ENCODE results near the gene PLA2G4B.

The PLA2G4B gene

DNA sequence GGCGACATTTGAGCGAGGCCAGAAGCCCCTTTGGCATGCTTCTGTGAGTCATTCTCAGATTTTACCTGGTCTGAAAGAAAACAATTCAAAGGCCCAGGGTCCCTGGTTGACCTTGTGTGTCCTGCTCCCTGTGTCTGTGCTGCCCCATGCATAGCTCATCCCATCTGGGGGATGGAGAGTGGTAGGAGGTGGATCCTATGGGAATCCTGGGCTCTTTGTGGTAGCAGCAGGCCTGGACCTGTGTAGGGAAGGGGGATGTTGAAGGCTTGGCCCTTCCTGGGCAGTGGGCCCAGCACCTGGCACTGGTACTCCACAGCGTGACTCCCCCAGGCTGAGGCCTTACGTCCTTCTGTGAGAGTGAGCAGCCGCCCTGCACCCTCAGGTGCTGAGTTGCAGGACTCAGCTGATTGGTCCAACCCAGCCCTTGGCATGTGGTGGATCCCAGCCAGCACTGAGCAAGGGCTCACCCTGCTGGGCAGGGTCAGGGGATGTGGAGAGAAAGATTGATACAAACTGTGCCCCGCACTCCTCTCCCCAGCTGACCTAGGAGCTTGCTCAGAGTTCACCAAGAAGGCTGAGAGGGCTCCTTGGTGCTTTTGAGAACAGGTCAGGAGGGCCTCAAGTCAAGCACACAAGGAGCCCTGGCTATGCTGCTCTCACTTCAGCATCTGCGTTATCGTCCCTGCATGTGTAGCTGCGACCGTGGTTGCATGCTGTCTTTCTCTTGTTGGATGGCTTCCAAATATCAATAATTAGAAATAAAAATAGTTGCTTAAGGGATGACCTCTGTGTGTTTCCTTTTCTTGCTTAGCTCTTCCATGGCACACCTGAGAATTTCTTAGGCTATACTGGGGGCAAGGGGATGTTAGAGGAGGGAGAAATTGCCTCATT lies 32.1 kb upstream of the PLA2G4B start:
- H3K27ac ChIP-seq (ENCODE audit: low read depth, low read length): no peak overlapping the region
- H3K36me3 ChIP-seq (ENCODE audit: control insufficient read depth in 5 of 5, insufficient read depth in 5 of 5, low read length in 5 of 5): peaks cover 2 to 15% (median 5%) of the 10 kb centered on the region in 5 donors
- H3K9me3 ChIP-seq (ENCODE audit: control insufficient read depth in 5 of 5, low read length in 5 of 5): no peaks in the 10 kb centered on the region
- H3K4me3 ChIP-seq (ENCODE audit: low read depth in 1 of 5, low read length in 5 of 5): no peak overlapping the region
- H3K9ac ChIP-seq (ENCODE audit: low read length in 5 of 5): peak overlapping the region in 1 of 5 donors; percentile 25
- no peaks in the 10 kb centered on the region for H3K27me3 ChIP-seq (ENCODE audit: control insufficient read depth in 5 of 5, insufficient read depth in 4 of 5, low read length in 5 of 5)
- peaks cover 0 to 13% (median 0%) of the 10 kb centered on the region in 5 donors for H3K4me1 ChIP-seq (ENCODE audit: control insufficient read depth in 5 of 5, insufficient read depth in 5 of 5, low read length in 5 of 5)

DNA sequence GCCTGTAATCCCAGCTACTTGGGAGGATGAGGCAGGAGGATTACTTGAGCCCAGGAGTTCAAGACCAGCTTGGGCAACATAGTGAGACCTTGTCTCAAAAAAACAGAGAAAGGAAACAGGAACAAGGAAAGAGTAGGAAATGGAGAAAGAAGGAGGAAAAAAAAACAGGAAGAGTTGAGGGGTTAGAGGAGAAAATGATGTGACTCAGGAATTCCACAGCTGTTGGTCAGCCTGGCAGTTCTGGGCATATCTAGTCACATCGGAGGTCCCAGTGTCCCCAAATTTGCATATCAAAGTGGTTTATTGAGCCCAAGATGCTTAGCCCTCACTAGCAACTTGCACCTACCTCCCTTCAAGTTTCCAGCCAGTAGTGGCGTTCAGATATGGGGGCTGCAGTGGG lies 29.5 kb upstream of the PLA2G4B start:
- Histone ChIP-seq H3K4me3 (ENCODE audit: low read depth in 1 of 5, low read length in 5 of 5) (no peak overlapping the region), H3K9ac (ENCODE audit: low read length in 5 of 5) (no peak overlapping the region), H3K27ac (ENCODE audit: low read depth, low read length) (no peak overlapping the region), H3K9me3 (ENCODE audit: control insufficient read depth in 5 of 5, low read length in 5 of 5) (no peaks in the 10 kb centered on the region), H3K4me1 (ENCODE audit: control insufficient read depth in 5 of 5, insufficient read depth in 5 of 5, low read length in 5 of 5) (peaks cover 0 to 13% (median 0%) of the 10 kb centered on the region in 5 donors), H3K36me3 (ENCODE audit: control insufficient read depth in 5 of 5, insufficient read depth in 5 of 5, low read length in 5 of 5) (peaks cover 0 to 31% (median 25%) of the 10 kb centered on the region in 5 donors), H3K27me3 (ENCODE audit: control insufficient read depth in 5 of 5, insufficient read depth in 4 of 5, low read length in 5 of 5) (no peaks in the 10 kb centered on the region)

DNA sequence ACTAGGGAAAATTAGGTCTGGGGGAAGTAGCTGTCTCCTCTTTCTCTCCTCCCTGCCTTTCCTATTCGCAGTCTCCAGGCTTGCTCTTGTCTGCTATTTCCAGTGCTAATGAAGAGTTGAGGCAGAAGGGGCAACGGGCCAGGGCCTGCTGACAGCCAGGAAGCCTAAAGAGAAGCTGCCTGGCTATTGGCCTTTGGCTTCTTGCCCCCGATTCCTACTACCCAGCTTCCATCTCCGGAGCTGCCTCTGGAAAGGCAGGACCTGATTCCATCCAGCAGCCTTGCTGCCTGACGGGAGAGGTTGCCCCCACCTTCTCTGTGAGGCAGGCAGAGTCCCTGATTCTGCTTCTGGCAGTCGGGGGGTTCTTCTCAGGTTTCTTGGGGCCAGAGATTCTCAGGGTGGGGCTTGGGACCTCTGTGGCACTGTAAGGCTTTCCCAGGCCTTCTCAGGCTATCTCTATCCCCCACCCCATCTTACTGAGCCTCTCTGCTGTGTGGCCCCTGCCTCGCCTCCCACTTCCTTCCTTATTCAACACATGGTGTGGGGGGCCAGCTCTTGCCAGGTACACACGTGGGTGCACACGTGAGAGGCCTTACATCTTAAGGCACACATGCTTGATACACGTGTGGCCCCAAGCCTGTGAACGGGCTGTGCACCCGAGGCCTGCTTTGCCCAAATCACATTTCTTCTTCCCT lies 29.0 kb upstream of the PLA2G4B start:
- Histone ChIP-seq H3K4me3 (ENCODE audit: low read depth in 1 of 5, low read length in 5 of 5) (no peak overlapping the region), H3K9me3 (ENCODE audit: control insufficient read depth in 5 of 5, low read length in 5 of 5) (no peaks in the 10 kb centered on the region), H3K36me3 (ENCODE audit: control insufficient read depth in 5 of 5, insufficient read depth in 5 of 5, low read length in 5 of 5) (peaks cover 0 to 33% (median 29%) of the 10 kb centered on the region in 5 donors), H3K4me1 (ENCODE audit: control insufficient read depth in 5 of 5, insufficient read depth in 5 of 5, low read length in 5 of 5) (peaks cover 0 to 13% (median 0%) of the 10 kb centered on the region in 5 donors), H3K27ac (ENCODE audit: low read depth, low read length) (no peak overlapping the region), H3K9ac (ENCODE audit: low read length in 5 of 5) (no peak overlapping the region), H3K27me3 (ENCODE audit: control insufficient read depth in 5 of 5, insufficient read depth in 4 of 5, low read length in 5 of 5) (no peaks in the 10 kb centered on the region)

DNA sequence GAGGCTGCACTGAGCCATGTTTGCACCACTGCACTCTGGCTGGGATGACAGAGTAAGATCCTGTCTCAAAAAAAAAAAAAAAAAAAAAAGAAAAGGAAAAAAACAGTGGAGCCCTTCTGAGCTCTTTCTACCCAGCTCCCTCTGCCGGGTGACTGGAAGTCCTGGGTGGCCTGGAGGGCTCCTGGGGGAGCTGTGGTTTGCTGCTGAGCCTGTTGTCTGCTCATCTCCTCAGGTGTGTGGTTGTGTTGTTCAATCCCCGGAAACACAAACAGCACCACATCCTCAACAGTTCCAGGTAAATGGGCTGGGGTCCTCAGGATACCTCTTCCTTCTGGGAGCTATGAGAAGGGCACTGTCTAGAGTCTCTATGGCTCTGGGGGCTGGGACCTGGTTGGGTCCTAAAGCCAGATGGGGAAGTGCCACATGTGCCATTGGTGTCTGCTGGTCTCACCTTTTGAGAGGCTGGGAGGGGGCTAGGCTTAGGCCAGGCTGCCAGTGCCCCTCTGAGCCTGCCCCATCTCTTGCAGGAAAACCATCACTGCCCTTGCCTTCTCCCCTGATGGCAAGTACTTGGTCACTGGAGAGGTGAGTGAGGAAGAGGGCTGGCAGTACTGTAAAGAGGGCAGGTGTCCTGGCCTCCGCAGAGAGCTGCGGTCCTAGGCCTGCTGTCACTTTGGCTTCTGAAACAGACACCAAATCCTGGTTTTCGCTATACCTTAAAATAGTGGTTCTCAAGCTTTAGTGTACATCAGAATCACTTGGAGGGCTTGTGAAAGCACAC lies 27.8 kb upstream of the PLA2G4B start:
- H3K4me3 ChIP-seq (ENCODE audit: low read depth in 1 of 5, low read length in 5 of 5): no peak overlapping the region
- H3K27me3 ChIP-seq (ENCODE audit: control insufficient read depth in 5 of 5, insufficient read depth in 4 of 5, low read length in 5 of 5): no peaks in the 10 kb centered on the region
- peaks cover 0 to 13% (median 0%) of the 10 kb centered on the region in 5 donors for H3K4me1 ChIP-seq (ENCODE audit: control insufficient read depth in 5 of 5, insufficient read depth in 5 of 5, low read length in 5 of 5)
- H3K9me3 ChIP-seq (ENCODE audit: control insufficient read depth in 5 of 5, low read length in 5 of 5): no peaks in the 10 kb centered on the region
- no peak overlapping the region for H3K9ac ChIP-seq (ENCODE audit: low read length in 5 of 5)
- H3K27ac ChIP-seq (ENCODE audit: low read depth, low read length): no peak overlapping the region
- peaks cover 0 to 40% (median 35%) of the 10 kb centered on the region in 5 donors for H3K36me3 ChIP-seq (ENCODE audit: control insufficient read depth in 5 of 5, insufficient read depth in 5 of 5, low read length in 5 of 5)

DNA sequence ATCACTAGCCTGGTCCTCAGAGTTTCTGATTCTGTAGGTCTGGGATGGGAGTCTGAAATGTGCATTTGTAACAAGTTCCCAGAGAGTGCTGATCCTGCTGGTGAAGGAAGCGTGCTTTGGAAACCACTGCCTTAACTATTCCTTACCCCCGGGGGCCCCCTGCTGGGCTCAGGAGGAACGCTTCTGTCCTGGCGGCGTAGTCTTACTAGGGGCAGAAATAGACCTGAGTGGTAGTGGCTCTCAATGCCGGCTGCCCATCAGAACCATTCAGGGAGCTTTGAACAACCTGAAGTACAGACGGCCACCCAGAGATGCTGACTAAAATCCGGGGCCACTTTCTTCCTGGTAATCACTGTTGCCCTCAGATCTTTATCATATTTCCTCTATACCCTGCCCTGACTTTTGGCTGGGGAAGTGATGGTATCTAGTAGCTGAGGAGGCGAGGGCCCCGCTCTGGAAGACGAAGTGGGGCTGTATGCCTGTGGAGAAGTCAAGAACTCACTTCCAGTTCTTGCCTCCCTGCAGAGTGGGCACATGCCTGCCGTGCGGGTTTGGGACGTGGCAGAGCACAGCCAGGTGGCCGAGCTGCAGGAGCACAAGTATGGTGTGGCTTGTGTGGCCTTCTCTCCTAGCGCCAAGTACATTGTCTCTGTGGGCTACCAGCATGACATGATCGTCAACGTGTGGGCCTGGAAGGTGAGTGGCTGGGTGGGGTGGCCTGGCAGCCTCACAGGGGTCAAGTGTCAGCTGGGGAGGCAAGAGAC lies 27.0 kb upstream of the PLA2G4B start:
- H3K9me3 ChIP-seq (ENCODE audit: control insufficient read depth in 5 of 5, low read length in 5 of 5): no peaks in the 10 kb centered on the region
- H3K4me3 ChIP-seq (ENCODE audit: low read depth in 1 of 5, low read length in 5 of 5): no peak overlapping the region
- no peak overlapping the region for H3K9ac ChIP-seq (ENCODE audit: low read length in 5 of 5)
- H3K36me3 ChIP-seq (ENCODE audit: control insufficient read depth in 5 of 5, insufficient read depth in 5 of 5, low read length in 5 of 5): peaks cover 0 to 44% (median 38%) of the 10 kb centered on the region in 5 donors
- H3K4me1 ChIP-seq (ENCODE audit: control insufficient read depth in 5 of 5, insufficient read depth in 5 of 5, low read length in 5 of 5): peaks cover 0 to 13% (median 0%) of the 10 kb centered on the region in 5 donors
- H3K27me3 ChIP-seq (ENCODE audit: control insufficient read depth in 5 of 5, insufficient read depth in 4 of 5, low read length in 5 of 5): no peaks in the 10 kb centered on the region
- no peak overlapping the region for H3K27ac ChIP-seq (ENCODE audit: low read depth, low read length)

DNA sequence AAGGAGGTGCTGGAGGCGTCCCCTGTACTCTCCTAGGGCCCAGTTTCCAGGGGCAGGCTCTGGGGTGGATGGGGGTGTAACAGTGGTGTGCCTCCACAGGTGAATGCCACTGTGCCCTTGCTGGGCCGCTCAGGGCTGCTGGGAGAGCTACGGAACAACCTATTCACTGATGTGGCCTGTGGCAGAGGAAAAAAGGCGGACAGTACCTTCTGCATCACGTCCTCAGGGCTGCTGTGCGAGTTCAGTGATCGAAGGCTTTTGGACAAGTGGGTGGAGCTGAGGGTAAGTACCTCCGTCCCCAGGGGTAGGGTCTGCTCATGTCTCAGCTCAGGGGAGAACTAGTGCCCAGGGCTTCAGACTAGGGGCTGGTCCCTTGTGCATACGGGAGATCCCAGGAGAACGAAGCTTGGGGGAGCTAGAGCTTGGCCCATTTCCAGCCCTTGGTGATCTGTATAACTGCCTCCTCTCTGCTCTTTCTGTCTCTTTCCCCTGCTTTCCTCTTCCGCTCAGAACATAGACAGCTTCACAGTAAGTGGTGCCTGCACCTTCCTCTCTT lies 25.7 kb upstream of the PLA2G4B start:
- Histone ChIP-seq H3K27ac (ENCODE audit: low read depth, low read length) (no peak overlapping the region), H3K27me3 (ENCODE audit: control insufficient read depth in 5 of 5, insufficient read depth in 4 of 5, low read length in 5 of 5) (no peaks in the 10 kb centered on the region), H3K4me1 (ENCODE audit: control insufficient read depth in 5 of 5, insufficient read depth in 5 of 5, low read length in 5 of 5) (peaks cover 0 to 13% (median 0%) of the 10 kb centered on the region in 5 donors), H3K36me3 (ENCODE audit: control insufficient read depth in 5 of 5, insufficient read depth in 5 of 5, low read length in 5 of 5) (peaks cover 0 to 57% (median 50%) of the 10 kb centered on the region in 5 donors), H3K4me3 (ENCODE audit: low read depth in 1 of 5, low read length in 5 of 5) (no peak overlapping the region), H3K9me3 (ENCODE audit: control insufficient read depth in 5 of 5, low read length in 5 of 5) (no peaks in the 10 kb centered on the region), H3K9ac (ENCODE audit: low read length in 5 of 5) (no peak overlapping the region)

DNA sequence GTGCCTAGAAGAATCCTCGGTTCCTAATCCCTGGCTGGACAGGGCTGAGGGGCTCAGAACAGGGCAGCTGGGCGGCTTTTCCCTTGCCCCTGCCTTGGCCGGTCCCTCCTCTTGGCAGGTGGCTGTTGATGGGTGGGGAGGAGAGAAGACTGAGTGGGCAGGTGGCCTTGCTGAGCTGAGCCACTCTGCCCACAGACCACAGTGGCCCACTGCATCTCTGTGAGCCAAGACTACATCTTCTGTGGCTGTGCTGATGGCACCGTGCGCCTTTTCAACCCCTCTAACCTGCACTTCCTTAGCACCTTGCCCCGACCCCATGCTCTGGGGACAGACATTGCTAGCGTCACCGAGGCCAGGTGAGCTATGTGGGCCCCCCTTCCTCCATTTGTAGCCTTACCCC lies 25.2 kb upstream of the PLA2G4B start:
- H3K36me3 ChIP-seq (ENCODE audit: control insufficient read depth in 5 of 5, insufficient read depth in 5 of 5, low read length in 5 of 5): peaks cover 0 to 62% (median 56%) of the 10 kb centered on the region in 5 donors
- H3K4me1 ChIP-seq (ENCODE audit: control insufficient read depth in 5 of 5, insufficient read depth in 5 of 5, low read length in 5 of 5): peaks cover 0 to 13% (median 0%) of the 10 kb centered on the region in 5 donors
- no peak overlapping the region for H3K9ac ChIP-seq (ENCODE audit: low read length in 5 of 5)
- no peak overlapping the region for H3K27ac ChIP-seq (ENCODE audit: low read depth, low read length)
- H3K4me3 ChIP-seq (ENCODE audit: low read depth in 1 of 5, low read length in 5 of 5): no peak overlapping the region
- H3K9me3 ChIP-seq (ENCODE audit: control insufficient read depth in 5 of 5, low read length in 5 of 5): no peaks in the 10 kb centered on the region
- H3K27me3 ChIP-seq (ENCODE audit: control insufficient read depth in 5 of 5, insufficient read depth in 4 of 5, low read length in 5 of 5): no peaks in the 10 kb centered on the region

DNA sequence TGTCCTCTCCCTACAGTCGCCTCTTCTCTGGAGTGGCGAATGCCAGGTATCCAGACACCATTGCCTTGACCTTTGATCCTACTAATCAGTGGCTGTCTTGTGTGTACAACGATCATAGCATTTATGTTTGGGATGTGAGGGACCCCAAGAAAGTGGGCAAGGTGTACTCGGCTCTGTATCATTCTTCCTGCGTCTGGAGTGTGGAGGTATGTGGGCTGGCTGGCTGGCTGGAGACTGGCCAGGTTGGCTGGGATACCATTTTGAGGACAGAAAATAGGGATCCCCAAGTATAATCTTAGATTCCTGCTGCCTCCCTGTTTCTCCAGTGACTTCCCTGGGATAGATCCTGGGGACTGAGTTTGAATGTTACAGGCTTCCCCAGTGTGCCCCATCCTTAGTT lies 24.1 kb upstream of the PLA2G4B start:
- no peak overlapping the region for H3K4me3 ChIP-seq (ENCODE audit: low read depth in 1 of 5, low read length in 5 of 5)
- no peaks in the 10 kb centered on the region for H3K27me3 ChIP-seq (ENCODE audit: control insufficient read depth in 5 of 5, insufficient read depth in 4 of 5, low read length in 5 of 5)
- peaks cover 0 to 9% (median 0%) of the 10 kb centered on the region in 5 donors for H3K4me1 ChIP-seq (ENCODE audit: control insufficient read depth in 5 of 5, insufficient read depth in 5 of 5, low read length in 5 of 5)
- no peaks in the 10 kb centered on the region for H3K9me3 ChIP-seq (ENCODE audit: control insufficient read depth in 5 of 5, low read length in 5 of 5)
- no peak overlapping the region for H3K9ac ChIP-seq (ENCODE audit: low read length in 5 of 5)
- H3K27ac ChIP-seq (ENCODE audit: low read depth, low read length): no peak overlapping the region
- H3K36me3 ChIP-seq (ENCODE audit: control insufficient read depth in 5 of 5, insufficient read depth in 5 of 5, low read length in 5 of 5): peaks cover 0 to 72% (median 67%) of the 10 kb centered on the region in 5 donors

DNA sequence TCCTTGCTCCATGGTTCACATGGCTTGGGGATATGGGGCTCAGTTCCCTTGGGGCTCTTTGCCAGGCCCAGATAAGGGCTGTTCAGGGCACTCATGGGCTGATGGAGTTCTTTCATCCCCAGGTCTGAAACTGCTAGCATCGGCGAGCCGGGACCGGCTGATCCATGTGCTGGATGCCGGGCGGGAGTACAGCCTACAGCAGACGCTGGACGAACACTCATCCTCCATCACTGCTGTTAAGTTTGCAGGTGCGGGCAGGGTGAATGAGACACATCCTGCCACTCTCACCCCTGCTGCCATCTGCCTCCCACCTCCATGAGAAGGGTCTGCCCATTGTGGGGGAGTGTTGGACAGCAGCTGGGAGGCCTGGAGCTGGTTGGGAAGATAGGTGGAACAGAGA lies 21.9 kb upstream of the PLA2G4B start:
- H3K27ac ChIP-seq (ENCODE audit: low read depth, low read length): no peak overlapping the region
- H3K4me1 ChIP-seq (ENCODE audit: control insufficient read depth in 5 of 5, insufficient read depth in 5 of 5, low read length in 5 of 5): no peaks in the 10 kb centered on the region
- H3K27me3 ChIP-seq (ENCODE audit: control insufficient read depth in 5 of 5, insufficient read depth in 4 of 5, low read length in 5 of 5): no peaks in the 10 kb centered on the region
- H3K9me3 ChIP-seq (ENCODE audit: control insufficient read depth in 5 of 5, low read length in 5 of 5): no peaks in the 10 kb centered on the region
- H3K4me3 ChIP-seq (ENCODE audit: low read depth in 1 of 5, low read length in 5 of 5): no peak overlapping the region
- H3K36me3 ChIP-seq (ENCODE audit: control insufficient read depth in 5 of 5, insufficient read depth in 5 of 5, low read length in 5 of 5): peaks cover 0 to 95% (median 85%) of the 10 kb centered on the region in 5 donors
- no peak overlapping the region for H3K9ac ChIP-seq (ENCODE audit: low read length in 5 of 5)
